Raji (cell line): Measurements from ENCODE around the gene RAP1GAP2.

Source experiments
- POLR2A ChIP-seq: IDR thresholded peaks from 2 replicates; pipeline ENCODE4 v1.6.1; 2011; ENCODE audit warnings: low read depth, low read length, control low read depth; ENCODE audit not compliant: insufficient read depth

RAP1GAP2 gene

GRCh38 chr17:2796164-2797125 lies at the start of gene RAP1GAP2:
RAP1GAP2 (plus strand) TSS chr17:2796438; CDS start chr17:2796528, 90 bp downstream.
- no peak for TF ChIP-seq POLR2A

GRCh38 chr17:2749058-2749783 lies 47.0 kb upstream of the RAP1GAP2 start, which contains the start of gene CCDC92B:
CCDC92B (minus strand) TSS chr17:2749652; CDS start chr17:2735145, 14,507 bp downstream.
- no peak for TF ChIP-seq POLR2A

- TF ChIP-seq POLR2A, result no peak
Observed at GRCh38 chr17:2749784-2750181, 46.5 kb upstream of the RAP1GAP2 start.

- TF ChIP-seq POLR2A, result no peak
Observed at GRCh38 chr17:2750721-2751120, 45.5 kb upstream of the RAP1GAP2 start.

- TF ChIP-seq POLR2A, result no peak
Observed at GRCh38 chr17:2751491-2751890, 44.7 kb upstream of the RAP1GAP2 start.

GRCh38 chr17:2755891-2756724 lies 40.1 kb upstream of the RAP1GAP2 start:
- TF ChIP-seq POLR2A, result no peak

GRCh38 chr17:2758870-2759269 lies 37.4 kb upstream of the RAP1GAP2 start:
- TF ChIP-seq POLR2A, result no peak

- TF ChIP-seq POLR2A, result no peak
Observed at GRCh38 chr17:2770129-2770528, 26.1 kb upstream of the RAP1GAP2 start.

- TF ChIP-seq POLR2A, result no peak
Observed at GRCh38 chr17:2775206-2775605, 21.0 kb upstream of the RAP1GAP2 start.

GRCh38 chr17:2776589-2777241 lies 19.5 kb upstream of the RAP1GAP2 start:
- TF ChIP-seq POLR2A, result no peak

- TF ChIP-seq POLR2A, result no peak
Observed at GRCh38 chr17:2777242-2777867, 18.9 kb upstream of the RAP1GAP2 start.

GRCh38 chr17:2778489-2778888 lies 17.7 kb upstream of the RAP1GAP2 start:
- no peak for TF ChIP-seq POLR2A

- no peak for TF ChIP-seq POLR2A
Observed at GRCh38 chr17:2779545-2779944, 16.7 kb upstream of the RAP1GAP2 start.

GRCh38 chr17:2780256-2780655 lies 16.0 kb upstream of the RAP1GAP2 start:
- TF ChIP-seq POLR2A, result no peak
